Keratinocyte (primary cell): ENCODE results near the gene GID4. TPM values are rescaled to one million over a fixed set of nuclear protein-coding genes. Genes with fewer than 3 reads are reported as not detected.

ENCODE experiments used
- DNase-seq: peaks from one replicate; pipeline ENCODE4 v3.0.0-alpha.2; 2011; ENCODE audit warnings: low read depth, missing footprints, low spot score
- FAIRE-seq: peaks from 2 replicates; lab custom pipeline; 2011; peaks lifted over from hg19 to GRCh38; lab: Jason Lieb, UNC
- H2AFZ ChIP-seq: 2 replicates; pipeline ENCODE4 v1.6.0; 2012; ENCODE audit warnings: low read length, control low read depth, inconsistent platforms; ENCODE audit not compliant: control insufficient read depth
- H3K27ac ChIP-seq: 2 replicates; pipeline ENCODE4 v1.5.1; 2011; ENCODE audit warnings: low read length; ENCODE audit not compliant: control insufficient read depth, insufficient read depth
- H3K27me3 ChIP-seq: 3 replicates; pipeline ENCODE4 v1.6.0; 2011; ENCODE audit warnings: low read length; ENCODE audit not compliant: control insufficient read depth, insufficient read depth; ENCODE audit errors: extremely low read depth
- H3K36me3 ChIP-seq, 2 experiments: 2 replicates in 1 of 2; 3 replicates in 1 of 2; pipeline ENCODE4 v1.5.1; 2011; ENCODE audit warnings: low read length in 2 of 2, mild to moderate bottlenecking in 1 of 2; ENCODE audit not compliant: control insufficient read depth in 2 of 2, insufficient read depth in 2 of 2; ENCODE audit errors: extremely low read depth in 1 of 2
- H3K4me1 ChIP-seq: 3 replicates; pipeline ENCODE4 v1.5.1; 2011; ENCODE audit warnings: low read length; ENCODE audit not compliant: control insufficient read depth, insufficient read depth; ENCODE audit errors: extremely low read depth
- H3K4me2 ChIP-seq: 3 replicates; pipeline ENCODE4 v1.6.0; 2011; ENCODE audit warnings: low read depth, low read length; ENCODE audit not compliant: control insufficient read depth, insufficient read depth; ENCODE audit errors: extremely low read depth
- H3K4me3 ChIP-seq, 3 experiments: fragments of 200-600 bp in 1 of 3; sonication (generic) in 1 of 3; 2 replicates in 2 of 3; 3 replicates in 1 of 3; pipeline ENCODE4 v1.5.1; 2011 to 2016; ENCODE audit warnings: low read length in 3 of 3, mild to moderate bottlenecking in 3 of 3, control low read depth in 2 of 3, inconsistent platforms in 1 of 3, low read depth in 1 of 3, mixed read lengths in 1 of 3, mixed run types in 1 of 3, moderate library complexity in 1 of 3; ENCODE audit not compliant: control insufficient read depth in 2 of 3, insufficient read depth in 2 of 3; ENCODE audit errors: extremely low read depth in 1 of 3
- H3K79me2 ChIP-seq: 2 replicates; pipeline ENCODE4 v1.6.0; 2012; ENCODE audit warnings: low read length; ENCODE audit not compliant: control insufficient read depth, insufficient read depth
- H3K9ac ChIP-seq: 3 replicates; pipeline ENCODE4 v1.6.0; 2011; ENCODE audit warnings: low read length; ENCODE audit not compliant: control insufficient read depth, insufficient read depth; ENCODE audit errors: extremely low read depth
- H3K9me1 ChIP-seq: 3 replicates; pipeline ENCODE4 v1.6.0; 2011; ENCODE audit warnings: low read length; ENCODE audit not compliant: control insufficient read depth, insufficient read depth; ENCODE audit errors: extremely low read depth
- H3K9me3 ChIP-seq: 2 replicates; pipeline ENCODE4 v1.5.1; 2012; ENCODE audit warnings: low read depth, low read length; ENCODE audit not compliant: control insufficient read depth
- H4K20me1 ChIP-seq: 3 replicates; pipeline ENCODE4 v1.6.0; 2011; ENCODE audit warnings: low read length; ENCODE audit not compliant: control insufficient read depth, insufficient read depth; ENCODE audit errors: extremely low read depth
- CTCF ChIP-seq, 3 experiments: IDR thresholded peaks in 1 of 3; conservative IDR thresholded peaks in 1 of 3; optimal IDR thresholded peaks in 1 of 3; 2 replicates in 2 of 3; 3 replicates in 1 of 3; pipeline versions ENCODE3 to v1.5.1; 2011; ENCODE audit warnings: low read length in 3 of 3, mild to moderate bottlenecking in 3 of 3, moderate library complexity in 2 of 3, control low read depth in 1 of 3, inconsistent platforms in 1 of 3; ENCODE audit not compliant: insufficient read depth in 2 of 3; ENCODE audit errors: extremely low read depth in 1 of 3
- EZH2 ChIP-seq: IDR thresholded peaks from one replicate; pipeline ENCODE4 v1.6.1; 2012; ENCODE audit warnings: inconsistent platforms, mild to moderate bottlenecking, low read length, moderate library complexity
- dilution Hi-C: fragments of 300-500 bp; cut with MboI; formaldehyde crosslinking; loops from one replicate; pipeline ENCODE4 v1.7.0; 2020; ENCODE audit warnings: low sequenced_read_pairs; ENCODE audit not compliant: extremely low pct_ligation_motif_present
- polyA plus RNA-seq, 5 experiments: library from polyadenylated mRNA; depleted of rRNA in 3 of 5; stranded (reverse) in 3 of 5; stranded (forward) in 1 of 5; unstranded in 1 of 5; fragments of >200 nt; gene quantifications; 1 replicate in 1 of 5; 2 replicates in 3 of 5; 3 replicates in 1 of 5; pipeline versions ENCODE4 v1.2.1 to v1.2.3, GENCODE V29; 2011 to 2012; ENCODE audit warnings: missing spikeins in 2 of 5, low read depth in 1 of 5, low replicate concordance in 1 of 5

The GID4 gene
- polyA plus RNA-seq, 1 donor (not counting 4 experiments of a cell fraction or from before 2014, with no cell fraction given): 16.8 TPM

GRCh38 chr17:18108401-18109312 lies 69.4 kb downstream of the GID4 start, which contains the start of gene MYO15A:
MYO15A (plus strand) TSS chr17:18108756; CDS start chr17:18118801, 10,045 bp downstream.
- Histone ChIP-seq H3K9ac (no peak within 1 kb of the TSS), H4K20me1 (no peaks in the 10 kb centered on the region), H3K27me3 (no peaks in the 10 kb centered on the region), H3K36me3 (peaks cover 10 to 24% of the 10 kb centered on the region in 2 experiments), H3K27ac (no peak within 1 kb of the TSS), H2AFZ (no peak within 1 kb of the TSS), H3K9me1 (no peaks in the 10 kb centered on the region), H3K4me2 (no peak within 1 kb of the TSS), H3K4me3 (no peak within 1 kb of the TSS), H3K4me1 (no peaks in the 10 kb centered on the region), H3K79me2 (no peaks in the 10 kb centered on the region), H3K9me3 (no peaks in the 10 kb centered on the region)
- dilution Hi-C loops: no loop called here
- DNase-seq (no peak), FAIRE-seq (no peak)
- TF ChIP-seq EZH2 (no peak), CTCF (optimal IDR thresholded peaks at IDR 0.05 in 1 of 3, IDR thresholded peaks at IDR 0.05 in 1 of 3, conservative IDR thresholded peaks at IDR 0.05 in 1 of 3; ENCODE audit: extremely low read depth in 1 of 3, insufficient read depth in 2 of 3, low read length in 3 of 3) (no peak)

GRCh38 chr17:18109935-18110485 lies 70.8 kb downstream of the GID4 start:
- no peaks in the 10 kb centered on the region for H3K27me3 ChIP-seq
- H3K79me2 ChIP-seq: no peaks in the 10 kb centered on the region
- DNase-seq (no peak), FAIRE-seq (no peak)
- dilution Hi-C loops: no loop called here
- H3K4me2 ChIP-seq: no peak overlapping the region
- H3K4me3 ChIP-seq: no peak overlapping the region
- no peaks in the 10 kb centered on the region for H3K9me1 ChIP-seq
- no peak overlapping the region for H3K9ac ChIP-seq
- peaks cover 4 to 18% of the 10 kb centered on the region in 2 experiments for H3K36me3 ChIP-seq
- H3K27ac ChIP-seq: no peak overlapping the region
- no peaks in the 10 kb centered on the region for H3K4me1 ChIP-seq
- no peaks in the 10 kb centered on the region for H4K20me1 ChIP-seq
- TF ChIP-seq EZH2 (no peak), CTCF (optimal IDR thresholded peaks at IDR 0.05 in 1 of 3, IDR thresholded peaks at IDR 0.05 in 1 of 3, conservative IDR thresholded peaks at IDR 0.05 in 1 of 3; ENCODE audit: extremely low read depth in 1 of 3, insufficient read depth in 2 of 3, low read length in 3 of 3) (no peak)
- no peak overlapping the region for H2AFZ ChIP-seq
- H3K9me3 ChIP-seq: no peaks in the 10 kb centered on the region
